ENCODE measurements around the gene TMEM181.
"Not testable (repeated sequence)": the region's sequence is repeated elsewhere in the genome, so short reads cannot be mapped to it uniquely, and the experiment has no call there.

TMEM181 gene

GRCh38 chr6:158591134-158591809, 31.4 kb downstream of the TMEM181 start:
- DNase-seq (ENCODE audit: extremely low read depth in 1 of 2, low read depth in 1 of 2) = no peak

DNA sequence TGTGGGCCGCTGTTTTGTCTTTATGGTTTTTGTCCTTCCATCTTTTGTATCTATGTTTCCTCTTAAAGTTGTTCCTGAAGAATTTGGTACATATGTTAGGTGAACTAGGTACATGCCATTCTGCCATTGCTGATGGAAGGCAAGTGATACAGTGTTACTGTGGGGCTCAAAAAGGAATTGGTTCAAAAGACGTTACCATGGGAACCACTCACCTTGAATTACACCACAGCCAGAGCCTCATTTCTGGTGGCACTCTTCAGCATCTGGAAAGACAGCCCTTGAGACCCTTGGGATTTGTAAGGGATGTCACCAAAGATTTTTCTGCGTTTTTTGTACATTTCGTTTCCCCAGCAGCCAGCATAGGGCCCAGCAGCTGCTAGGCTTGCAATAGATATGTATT, 31.9 kb downstream of the TMEM181 start:
- no peak for DNase-seq (ENCODE audit: extremely low read depth in 1 of 2, low read depth in 1 of 2)

- DNase-seq (ENCODE audit: extremely low read depth in 1 of 2, low read depth in 1 of 2) = no peak
Measured at GRCh38 chr6:158593670-158594069, 33.8 kb downstream of the TMEM181 start.

- DNase-seq (ENCODE audit: extremely low read depth in 1 of 2, low read depth in 1 of 2) = no peak
Measured at GRCh38 chr6:158595223-158595622, 35.3 kb downstream of the TMEM181 start.

DNA sequence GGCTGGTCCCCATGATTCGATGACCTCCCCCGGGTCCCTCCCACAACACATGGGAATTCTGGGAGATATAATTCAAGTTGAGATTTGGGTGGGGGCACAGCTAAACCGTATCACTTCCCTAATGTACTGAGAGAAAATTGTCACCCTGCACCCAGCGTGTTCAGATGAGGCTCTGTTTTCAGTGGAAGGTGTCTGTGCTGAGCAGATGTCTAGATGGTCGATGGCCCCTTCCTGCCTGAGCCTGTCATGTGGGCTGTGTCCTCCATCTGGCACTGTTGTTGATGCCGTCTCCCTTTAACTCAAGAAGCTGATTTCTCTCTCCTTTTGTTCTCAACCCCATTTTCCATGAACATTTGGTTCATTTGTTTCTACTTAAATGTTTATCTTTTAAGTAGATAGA, 37.0 kb downstream of the TMEM181 start:
- DNase-seq (ENCODE audit: extremely low read depth in 1 of 2, low read depth in 1 of 2) = no peak

GRCh38 chr6:158597565-158597964, 37.7 kb downstream of the TMEM181 start:
- no peak for DNase-seq (ENCODE audit: extremely low read depth in 1 of 2, low read depth in 1 of 2)

DNA sequence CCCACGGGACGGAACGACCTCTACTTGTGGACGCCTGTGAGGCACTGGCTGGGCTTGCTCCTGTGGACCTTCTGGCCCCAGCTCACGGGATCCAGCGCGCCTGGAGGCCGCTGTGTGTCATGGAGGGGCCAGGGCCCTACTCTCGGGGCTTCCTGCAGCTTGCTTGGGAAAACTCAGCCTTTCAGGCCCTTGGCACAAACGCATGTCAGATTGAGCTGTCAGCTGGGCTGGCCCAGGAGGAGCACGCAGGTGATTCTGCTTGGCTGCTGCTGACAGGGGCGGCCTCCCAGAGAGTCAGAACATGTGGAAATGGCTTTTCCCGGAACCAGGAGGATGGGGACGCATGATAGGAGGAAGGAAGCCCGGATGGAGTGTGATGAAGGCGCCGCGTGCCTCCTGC, 39.7 kb downstream of the TMEM181 start:
- no peak for DNase-seq (ENCODE audit: extremely low read depth in 1 of 2, low read depth in 1 of 2)

DNA sequence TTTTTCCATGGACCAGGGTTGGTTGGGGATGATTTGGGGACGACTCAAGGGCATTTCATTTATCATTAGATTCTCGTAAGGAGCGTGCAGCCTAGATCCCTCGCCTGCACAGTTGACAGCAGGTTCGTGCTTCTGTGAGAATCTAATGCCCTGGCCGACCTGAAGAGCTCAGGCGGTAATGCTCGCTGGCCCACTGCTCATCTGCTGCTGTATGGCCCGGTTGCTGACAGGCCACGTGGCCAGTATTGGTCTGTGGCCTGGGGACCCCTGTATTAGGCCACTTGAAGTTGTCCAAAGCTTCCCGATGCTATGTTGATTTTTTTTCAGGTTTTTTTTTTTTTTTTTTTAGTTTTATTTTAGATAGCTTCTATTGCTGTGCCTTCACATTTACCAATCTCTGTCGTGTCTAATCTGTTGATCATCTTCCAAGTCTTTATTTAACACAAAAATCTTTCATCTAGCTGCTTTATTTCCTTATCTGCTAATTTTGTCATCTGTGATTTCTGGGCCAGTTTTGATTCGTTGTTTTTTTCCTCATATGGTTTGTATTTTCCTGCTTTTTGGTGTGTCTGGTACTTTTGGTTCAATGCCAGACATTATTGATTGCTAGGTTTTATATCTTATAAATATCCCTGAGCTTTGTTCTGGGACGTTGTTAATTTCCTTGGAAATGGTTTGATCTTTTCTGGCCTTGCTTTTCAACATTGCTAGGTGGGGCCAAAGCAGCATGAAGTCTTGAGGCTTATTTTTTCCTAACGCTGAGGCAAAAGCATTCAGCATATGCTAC, 43.6 kb downstream of the TMEM181 start:
- DNase-seq (ENCODE audit: extremely low read depth in 1 of 2, low read depth in 1 of 2) = no peak

DNA sequence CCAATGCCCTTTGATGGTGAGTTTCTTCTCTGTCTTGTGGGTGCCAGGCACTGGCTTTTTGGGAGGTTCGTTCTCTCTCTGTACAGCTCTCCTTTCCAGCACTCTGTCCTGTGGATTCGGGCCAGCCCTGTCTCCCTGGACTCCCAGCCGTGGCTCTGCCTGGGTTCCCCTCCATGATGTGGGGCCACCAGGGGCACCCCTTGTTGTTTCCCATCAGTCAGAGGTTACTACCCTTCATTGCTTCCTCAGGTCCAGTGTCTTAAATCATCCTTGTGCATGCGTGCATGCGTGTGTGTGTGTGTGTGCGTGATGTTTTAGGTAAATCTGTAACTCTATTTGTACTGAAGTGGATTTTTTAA, 44.1 kb downstream of the TMEM181 start:
- DNase-seq (ENCODE audit: extremely low read depth in 1 of 2, low read depth in 1 of 2) = no peak

GRCh38 chr6:158605266-158605878, 45.5 kb downstream of the TMEM181 start:
- DNase-seq (ENCODE audit: extremely low read depth in 1 of 2, low read depth in 1 of 2) = peak; percentile 9 to 27

- DNase-seq (ENCODE audit: extremely low read depth in 1 of 2, low read depth in 1 of 2) = not testable (repeated sequence)
Measured at GRCh38 chr6:158606011-158606410, 46.1 kb downstream of the TMEM181 start.

DNA sequence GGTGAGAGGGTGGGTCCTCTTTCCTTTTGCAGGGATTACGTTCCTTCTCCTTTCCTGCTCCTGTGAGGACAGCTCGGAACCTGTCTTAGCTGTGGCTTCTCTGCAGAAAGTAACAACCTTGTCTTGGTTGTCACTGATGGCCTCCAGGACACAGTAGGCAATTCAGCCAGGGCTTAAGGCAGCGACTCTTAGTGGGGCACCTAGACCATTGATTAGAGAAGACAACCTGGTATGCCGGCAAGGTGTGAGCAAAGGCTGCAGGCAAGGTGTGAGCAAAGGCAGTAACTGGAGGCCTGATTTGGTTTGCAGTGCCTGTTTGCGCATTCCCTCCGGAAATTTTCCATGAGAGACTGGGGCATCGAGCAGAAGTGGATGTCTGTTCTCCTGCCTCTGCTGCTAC, 47.0 kb downstream of the TMEM181 start:
- no peak for DNase-seq (ENCODE audit: extremely low read depth in 1 of 2, low read depth in 1 of 2)

DNA sequence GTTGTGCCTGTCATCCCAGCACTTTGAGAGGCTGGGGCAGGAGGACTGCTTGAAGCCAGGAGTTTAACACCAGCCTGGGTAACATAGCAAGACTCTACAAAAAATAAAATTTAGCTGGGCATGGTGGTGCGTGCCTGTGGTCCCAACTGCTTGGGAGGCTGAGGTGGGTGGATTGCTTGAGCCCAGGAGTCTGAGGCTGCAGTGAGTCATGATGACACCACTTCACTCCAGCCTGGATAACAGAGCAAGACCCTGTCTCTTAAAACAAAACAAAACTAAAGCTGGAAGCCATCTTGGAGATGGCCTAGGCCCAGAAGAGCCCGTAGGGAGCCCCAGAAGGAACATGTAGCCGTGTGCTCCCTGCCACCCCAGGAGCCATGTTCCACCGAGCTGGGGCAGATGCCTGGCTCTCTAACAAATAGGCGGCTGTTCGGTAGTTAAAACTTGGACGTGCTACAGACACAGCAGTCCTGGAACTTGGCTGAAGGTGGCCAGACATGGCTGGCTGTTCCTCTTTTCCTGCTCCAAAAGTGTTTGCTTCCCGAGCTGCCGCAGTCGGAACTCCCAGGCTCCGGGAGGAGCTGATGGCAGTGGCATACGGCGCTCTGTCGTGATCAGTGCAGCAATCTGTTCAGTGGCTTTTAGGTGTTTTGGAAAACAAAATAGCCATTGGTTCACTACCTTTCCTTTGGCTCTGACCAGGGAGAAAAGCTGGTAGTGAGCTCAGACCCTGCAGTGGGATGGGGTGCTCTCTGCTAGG, 47.7 kb downstream of the TMEM181 start:
- no peak for DNase-seq (ENCODE audit: extremely low read depth in 1 of 2, low read depth in 1 of 2)

DNA sequence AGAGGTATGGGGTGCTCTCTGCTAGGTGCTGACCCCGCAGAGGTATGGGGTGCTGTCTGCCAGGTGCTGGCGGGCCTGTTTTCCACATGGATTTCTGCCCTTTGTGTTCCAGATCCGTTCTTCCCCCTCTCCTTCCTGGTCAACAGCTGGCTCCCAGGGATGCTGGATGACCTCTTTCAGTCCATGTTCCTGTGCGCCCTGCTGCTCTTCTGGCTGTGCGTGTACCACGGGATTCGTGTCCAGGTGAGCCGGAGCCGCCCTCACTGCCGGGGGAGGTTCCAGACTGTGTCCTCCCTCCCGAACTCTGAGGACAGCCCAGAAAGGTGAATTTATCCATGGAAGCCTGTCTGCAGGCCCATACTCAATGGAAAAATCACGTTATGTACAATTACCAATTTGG, 48.3 kb downstream of the TMEM181 start:
- DNase-seq (ENCODE audit: extremely low read depth in 1 of 2, low read depth in 1 of 2) = no peak

DNA sequence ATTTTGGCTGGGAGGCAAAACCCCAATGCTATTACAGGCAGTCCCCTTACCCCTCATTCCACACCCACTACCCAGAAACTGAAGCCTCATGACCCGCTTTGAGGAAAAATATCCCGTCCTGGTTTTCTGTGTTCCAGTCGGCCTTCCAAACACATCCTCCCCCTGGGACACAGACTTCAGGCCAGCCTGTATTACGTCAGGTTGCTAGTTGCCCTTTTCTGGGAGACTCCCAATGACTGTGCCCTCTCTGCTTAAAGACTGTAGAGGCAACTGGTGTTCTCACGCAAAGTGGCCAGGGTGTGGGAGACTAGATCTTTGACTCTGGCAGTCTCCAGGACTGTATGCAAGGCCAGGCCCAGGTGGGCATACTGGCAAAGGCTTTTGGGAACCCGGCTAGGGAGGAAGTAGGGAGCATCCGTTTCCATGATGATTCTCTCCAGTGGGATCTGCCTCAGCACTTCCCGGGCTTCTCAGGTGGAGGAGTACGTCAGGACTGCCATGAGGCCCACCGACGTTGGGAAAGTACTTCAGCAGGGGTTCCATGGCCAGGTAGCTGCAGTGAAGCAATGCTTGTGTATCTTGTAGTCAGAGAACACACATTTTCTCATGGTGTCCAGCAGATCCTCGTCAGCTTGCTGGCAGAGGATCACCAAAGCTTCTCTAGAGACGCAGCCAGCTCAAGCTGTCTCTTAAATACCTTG, 49.7 kb downstream of the TMEM181 start:
- no peak for DNase-seq (ENCODE audit: extremely low read depth in 1 of 2, low read depth in 1 of 2)

- DNase-seq (ENCODE audit: extremely low read depth in 1 of 2, low read depth in 1 of 2) = no peak
Measured at GRCh38 chr6:158610319-158610968, 50.6 kb downstream of the TMEM181 start.

DNA sequence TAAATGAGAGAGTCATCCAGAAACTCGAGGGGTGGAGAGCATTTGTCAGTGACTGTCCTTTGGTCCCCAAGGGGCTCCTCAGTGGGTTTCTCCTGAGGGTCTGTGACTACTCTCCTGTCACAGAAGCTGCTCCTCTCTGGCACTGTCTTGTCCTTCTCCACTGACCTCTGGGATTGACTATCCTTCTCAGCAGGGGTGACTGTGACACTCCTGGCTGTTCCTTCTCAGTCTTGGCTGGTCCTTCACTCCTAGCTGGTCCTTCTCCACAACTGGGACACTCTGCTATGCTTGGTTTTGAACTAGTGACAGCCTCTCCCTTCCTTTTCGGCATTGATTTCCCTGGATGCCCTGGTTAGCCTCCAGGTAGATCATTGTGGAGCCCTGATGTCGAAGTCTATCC, 51.1 kb downstream of the TMEM181 start:
- no peak for DNase-seq (ENCODE audit: extremely low read depth in 1 of 2, low read depth in 1 of 2)

GRCh38 chr6:158611541-158612370, 51.9 kb downstream of the TMEM181 start:
- DNase-seq (ENCODE audit: extremely low read depth in 1 of 2, low read depth in 1 of 2) = no peak

GRCh38 chr6:158614606-158615005, 54.7 kb downstream of the TMEM181 start:
- not testable (repeated sequence) for DNase-seq (ENCODE audit: extremely low read depth in 1 of 2, low read depth in 1 of 2)

Data from activated CD8-positive, alpha-beta memory T cell treated with anti-CD3 and anti-CD28 coated beads for 1 hour (primary cell).